22Rv1 (cell line): ENCODE measurements around the gene DNAJC15.
"Not testable (repeated sequence)": the region's sequence is repeated elsewhere in the genome, so short reads cannot be mapped to it uniquely, and the experiment has no call there.

Experiments used
- ZFX ChIP-seq: fragments of 450-650 bp; IDR thresholded peaks from 2 replicates; pipeline ENCODE4 v1.6.1; 2017; ENCODE audit warnings: antibody characterized with exemption, borderline replicate concordance
- TF ChIP-seq, protein P1 (sequence below): fragments of 450-650 bp; IDR thresholded peaks from 2 replicates; pipeline ENCODE4 v1.5.1; 2017; ENCODE audit warnings: mild to moderate bottlenecking

DNA sequence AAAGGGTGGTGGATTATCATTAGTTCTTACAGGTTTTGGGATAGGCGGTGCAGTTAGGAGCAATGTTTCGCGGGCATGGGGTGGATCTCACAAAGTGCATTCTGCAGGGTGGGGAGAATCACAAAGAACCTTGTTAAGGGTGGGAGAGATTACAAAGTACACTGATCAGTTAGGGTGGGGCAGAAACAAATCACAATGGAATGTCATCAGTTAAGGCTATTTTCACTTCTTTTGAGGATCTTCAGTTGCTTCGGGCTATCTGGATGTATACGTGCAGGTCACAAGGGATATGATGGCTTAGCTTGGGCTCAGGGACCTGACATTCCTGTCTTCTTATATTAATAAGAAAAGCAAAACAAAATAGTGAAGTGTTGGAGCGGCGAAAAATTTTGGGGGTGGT is 36.4 kb downstream of the DNAJC15 start:
- TF ChIP-seq, protein P1, sequence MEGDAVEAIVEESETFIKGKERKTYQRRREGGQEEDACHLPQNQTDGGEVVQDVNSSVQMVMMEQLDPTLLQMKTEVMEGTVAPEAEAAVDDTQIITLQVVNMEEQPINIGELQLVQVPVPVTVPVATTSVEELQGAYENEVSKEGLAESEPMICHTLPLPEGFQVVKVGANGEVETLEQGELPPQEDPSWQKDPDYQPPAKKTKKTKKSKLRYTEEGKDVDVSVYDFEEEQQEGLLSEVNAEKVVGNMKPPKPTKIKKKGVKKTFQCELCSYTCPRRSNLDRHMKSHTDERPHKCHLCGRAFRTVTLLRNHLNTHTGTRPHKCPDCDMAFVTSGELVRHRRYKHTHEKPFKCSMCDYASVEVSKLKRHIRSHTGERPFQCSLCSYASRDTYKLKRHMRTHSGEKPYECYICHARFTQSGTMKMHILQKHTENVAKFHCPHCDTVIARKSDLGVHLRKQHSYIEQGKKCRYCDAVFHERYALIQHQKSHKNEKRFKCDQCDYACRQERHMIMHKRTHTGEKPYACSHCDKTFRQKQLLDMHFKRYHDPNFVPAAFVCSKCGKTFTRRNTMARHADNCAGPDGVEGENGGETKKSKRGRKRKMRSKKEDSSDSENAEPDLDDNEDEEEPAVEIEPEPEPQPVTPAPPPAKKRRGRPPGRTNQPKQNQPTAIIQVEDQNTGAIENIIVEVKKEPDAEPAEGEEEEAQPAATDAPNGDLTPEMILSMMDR = not testable (repeated sequence)
- not testable (repeated sequence) for TF ChIP-seq ZFX
